Kidney epithelial cell (primary cell): ENCODE data around the gene VWA5A. TPM values are rescaled to one million over a fixed set of nuclear protein-coding genes. Genes with fewer than 3 reads are reported as not detected.
A peak's percentile ranks its signal among the peaks of the same experiment; 100 is the strongest.

Experiments
- DNase-seq: peaks from one replicate; pipeline ENCODE4 v3.0.0-alpha.2; 2010; ENCODE audit warnings: low read depth
- H3K27me3 ChIP-seq: 2 replicates; pipeline ENCODE4 v1.6.0; 2011; ENCODE audit warnings: low read length; ENCODE audit not compliant: control insufficient read depth, insufficient read depth
- H3K36me3 ChIP-seq: 2 replicates; pipeline ENCODE4 v1.5.1; 2011; ENCODE audit warnings: low read length; ENCODE audit not compliant: control insufficient read depth, insufficient read depth
- H3K4me3 ChIP-seq: 2 replicates; pipeline ENCODE4 v1.5.1; 2011; ENCODE audit warnings: low read depth, mild to moderate bottlenecking, control low read depth, low read length
- CTCF ChIP-seq: IDR thresholded peaks from 2 replicates; pipeline ENCODE4 v1.5.1; 2011; ENCODE audit warnings: mild to moderate bottlenecking, moderate library complexity, low read length, control low read depth, inconsistent platforms; ENCODE audit not compliant: insufficient read depth, poor library complexity, severe bottlenecking
- total RNA-seq: library from RNA; depleted of rRNA; stranded (reverse); fragments of >200 nt; gene quantifications from 2 replicates; pipeline ENCODE4 v1.2.3, GENCODE V29; 2015

Gene VWA5A
- total RNA-seq, 1 donor from 2014 or later: 33.4 TPM

GRCh38 chr11:124079631-124080326 is 35.5 kb upstream of the VWA5A start:
- no peaks in the 10 kb centered on the region for H3K27me3 ChIP-seq
- TF ChIP-seq CTCF: no peak
- H3K4me3 ChIP-seq: no peak overlapping the region
- H3K36me3 ChIP-seq: no peaks in the 10 kb centered on the region
- DNase-seq: no peak

GRCh38 chr11:124080327-124081001 is 34.8 kb upstream of the VWA5A start:
- Histone ChIP-seq H3K36me3 (no peaks in the 10 kb centered on the region), H3K27me3 (no peaks in the 10 kb centered on the region), H3K4me3 (no peak overlapping the region)
- TF ChIP-seq CTCF: no peak
- DNase-seq: peak; percentile 48

- TF ChIP-seq CTCF: no peak
- no peak for DNase-seq
- Histone ChIP-seq H3K36me3 (no peaks in the 10 kb centered on the region), H3K4me3 (no peak overlapping the region), H3K27me3 (no peaks in the 10 kb centered on the region)
Measured at GRCh38 chr11:124081483-124081882, 33.8 kb upstream of the VWA5A start.

- TF ChIP-seq CTCF: no peak
- Histone ChIP-seq H3K36me3 (no peaks in the 10 kb centered on the region), H3K4me3 (no peak overlapping the region), H3K27me3 (no peaks in the 10 kb centered on the region)
- no peak for DNase-seq
Measured at GRCh38 chr11:124082371-124082770, 32.9 kb upstream of the VWA5A start.

- H3K4me3 ChIP-seq: no peak overlapping the region
- no peaks in the 10 kb centered on the region for H3K36me3 ChIP-seq
- H3K27me3 ChIP-seq: no peaks in the 10 kb centered on the region
- DNase-seq: no peak
- TF ChIP-seq CTCF: no peak
Measured at GRCh38 chr11:124085583-124085982, 29.7 kb upstream of the VWA5A start.
